GM23338 (cell line): ENCODE results near the gene UBC. TPM values are rescaled to one million over a fixed set of nuclear protein-coding genes. Genes with fewer than 3 reads are reported as not detected.
"Not testable (repeated sequence)": the region's sequence is repeated elsewhere in the genome, so short reads cannot be mapped to it uniquely, and the experiment has no call there.

Experiments
- ATAC-seq: fragments of 200-7000 bp; cut with Tn5 transposase; 3 replicates; pipeline ENCODE4 v1.9.1; 2020
- DNase-seq: peaks from one replicate; pipeline ENCODE4 v3.0.0-alpha.2; 2015; ENCODE audit warnings: low spot score
- H2AFZ ChIP-seq: fragments of 200-600 bp; sonication (generic); 2 replicates; pipeline ENCODE4 v1.8.0; 2016; ENCODE audit warnings: antibody characterized with exemption, mild to moderate bottlenecking, moderate library complexity
- H3F3A ChIP-seq: fragments of 200-600 bp; sonication (generic); replicated peaks from 2 replicates; pipeline ENCODE4 v1.8.0; 2017; ENCODE audit warnings: antibody characterized with exemption, mixed run types, low read depth
- H3K27ac ChIP-seq: fragments of 200-600 bp; sonication (generic); 2 replicates; pipeline ENCODE4 v1.6.1; 2016; ENCODE audit warnings: low read depth
- H3K27me3 ChIP-seq: fragments of 200-600 bp; sonication (generic); 2 replicates; pipeline ENCODE4 v1.8.0; 2016; ENCODE audit warnings: mild to moderate bottlenecking, mixed run types, moderate library complexity; ENCODE audit not compliant: insufficient read depth
- H3K36me3 ChIP-seq: fragments of 200-600 bp; sonication (generic); 2 replicates; pipeline ENCODE4 v1.8.0; 2016; ENCODE audit warnings: mild to moderate bottlenecking; ENCODE audit not compliant: insufficient read depth
- H3K4me1 ChIP-seq: fragments of 200-600 bp; sonication (generic); 2 replicates; pipeline ENCODE4 v1.8.0; 2016; ENCODE audit warnings: mild to moderate bottlenecking, moderate library complexity; ENCODE audit not compliant: insufficient read depth
- H3K4me2 ChIP-seq: fragments of 200-600 bp; sonication (generic); 2 replicates; pipeline ENCODE4 v1.7.1; 2017; ENCODE audit warnings: mixed run types
- H3K4me3 ChIP-seq: fragments of 200-600 bp; sonication (generic); 2 replicates; pipeline ENCODE4 v1.6.1; 2016; ENCODE audit warnings: mixed run types
- H3K79me2 ChIP-seq: fragments of 200-600 bp; sonication (generic); replicated peaks from 2 replicates; pipeline ENCODE4 v1.8.0; 2017; ENCODE audit warnings: mild to moderate bottlenecking; ENCODE audit not compliant: insufficient read depth
- H3K9me2 ChIP-seq: fragments of 200-600 bp; sonication (generic); 2 replicates; pipeline ENCODE4 v1.8.0; 2017; ENCODE audit not compliant: insufficient read depth
- H4K20me1 ChIP-seq: fragments of 200-600 bp; sonication (generic); replicated peaks from 2 replicates; pipeline ENCODE4 v1.8.0; 2017; ENCODE audit warnings: mild to moderate bottlenecking; ENCODE audit not compliant: insufficient read depth
- H3K27ac Mint-ChIP-seq: 2 replicates; pipeline ENCODE4 v1.8.0; 2020; ENCODE audit warnings: inconsistent platforms, mild to moderate bottlenecking, moderate library complexity, mixed read lengths
- H3K27me3 Mint-ChIP-seq: 3 replicates; pipeline ENCODE4 v1.8.0; 2022; ENCODE audit warnings: low read depth, mild to moderate bottlenecking, moderate library complexity, mixed read lengths, inconsistent platforms; ENCODE audit not compliant: insufficient read depth, poor library complexity
- H3K36me3 Mint-ChIP-seq: 3 replicates; pipeline ENCODE4 v1.8.0; 2021; ENCODE audit warnings: low read depth, mild to moderate bottlenecking, inconsistent platforms, moderate library complexity, mixed read lengths
- H3K4me1 Mint-ChIP-seq: 3 replicates; pipeline ENCODE4 v1.8.0; 2020; ENCODE audit warnings: mild to moderate bottlenecking, inconsistent platforms, mixed read lengths
- H3K4me3 Mint-ChIP-seq: 3 replicates; pipeline ENCODE4 v1.8.0; 2021; ENCODE audit warnings: moderate library complexity, mild to moderate bottlenecking, inconsistent platforms, mixed read lengths
- H3K9me3 Mint-ChIP-seq: 3 replicates; pipeline ENCODE4 v1.8.0; 2020; ENCODE audit warnings: moderate library complexity, mild to moderate bottlenecking, inconsistent platforms, mixed read lengths
- EZH2 ChIP-seq: fragments of 200-600 bp; sonication (generic); IDR thresholded peaks from one replicate; pipeline ENCODE4 v1.8.0; 2017; ENCODE audit warnings: antibody characterized with exemption, mild to moderate bottlenecking, low read depth; ENCODE audit not compliant: unreplicated experiment
- EZH2phosphoT487 ChIP-seq: fragments of 200-600 bp; sonication (generic); IDR thresholded peaks from one replicate; pipeline ENCODE4 v1.8.1; 2018; ENCODE audit warnings: antibody characterized with exemption; ENCODE audit not compliant: unreplicated experiment
- JUNB ChIP-seq: IDR thresholded peaks from one replicate; pipeline ENCODE4 v1.6.1; 2016; ENCODE audit warnings: antibody characterized with exemption; ENCODE audit not compliant: unreplicated experiment
- POLR2AphosphoS5 ChIP-seq: IDR thresholded peaks from 2 replicates; pipeline ENCODE4 v1.6.1; 2016; ENCODE audit warnings: antibody characterized with exemption, low read depth
- REST ChIP-seq: IDR thresholded peaks from one replicate; pipeline ENCODE4 v1.6.1; 2018; ENCODE audit warnings: antibody characterized with exemption; ENCODE audit not compliant: unreplicated experiment
- STAT1 ChIP-seq: IDR thresholded peaks from one replicate; pipeline ENCODE4 v1.6.1; 2016; ENCODE audit warnings: antibody characterized with exemption; ENCODE audit not compliant: unreplicated experiment
- ZNF331 ChIP-seq: fragments of 250-450 bp; sonication (Bioruptor Pico); IDR thresholded peaks from 2 replicates; pipeline ENCODE4 v1.5.0; 2020; ENCODE audit warnings: low read depth, mild to moderate bottlenecking, moderate library complexity
- ZNF462 ChIP-seq: fragments of 250-450 bp; sonication (Bioruptor Pico); IDR thresholded peaks from 2 replicates; pipeline ENCODE4 v1.5.0; 2020; ENCODE audit warnings: mild to moderate bottlenecking, moderate library complexity
- polyA plus RNA-seq: library from polyadenylated mRNA; unstranded; fragments of >200 nt; fragmentation: Nextera tagmentation; extraction: Ambion mirVana; gene quantifications from 2 replicates; pipeline ENCODE4 v1.2.1, GENCODE V29; 2016
- total RNA-seq: library from RNA; depleted of rRNA; stranded (reverse); fragments of >200 nt; shearing (Covaris generic); gene quantifications from 2 replicates; pipeline ENCODE4 v1.2.3, GENCODE V29; 2014

UBC gene
- total and polyA plus RNA-seq, 2 experiments from 2014 or later = 511 to 665 TPM

DNA sequence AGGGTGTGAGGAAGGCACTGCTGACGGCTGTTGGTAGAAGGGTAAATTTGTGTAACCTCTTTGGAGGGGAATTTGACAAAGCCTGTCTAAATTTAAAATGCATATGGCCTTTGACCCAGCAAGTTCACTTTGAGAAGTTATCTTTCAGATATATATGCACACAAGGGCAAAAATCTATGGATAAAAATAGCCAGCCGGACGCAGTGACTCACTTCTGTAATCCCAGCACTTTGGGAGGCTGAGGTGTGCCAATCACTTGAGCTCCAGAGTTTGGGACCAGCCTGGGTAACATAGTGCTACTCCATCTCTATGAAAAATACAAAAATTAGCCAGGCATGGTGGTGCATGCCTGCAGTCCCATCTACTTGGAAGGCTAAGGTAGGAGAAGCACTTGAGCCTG lies 13.4 kb downstream of the UBC start (continued):
- TF ChIP-seq REST (no peak), EZH2 (no peak), POLR2AphosphoS5 (no peak), ZNF331 (no peak), EZH2phosphoT487 (no peak)

GRCh38 chr12:124900345-124900795 lies 14.1 kb downstream of the UBC start:
- not testable (repeated sequence) for H3K27me3 ChIP-seq, ATAC-seq, H2AFZ ChIP-seq, H3K36me3 Mint-ChIP-seq, H3K4me2 ChIP-seq, H3K36me3 ChIP-seq, H3K27ac ChIP-seq, H3K9me3 Mint-ChIP-seq, H3K79me2 ChIP-seq, H3K4me3 ChIP-seq, H3K4me3 Mint-ChIP-seq, H3F3A ChIP-seq, H3K27ac Mint-ChIP-seq, H3K9me2 ChIP-seq, DNase-seq, H3K4me1 ChIP-seq, H4K20me1 ChIP-seq
- H3K27me3 Mint-ChIP-seq = peaks cover 13% of the 10 kb centered on the region
- peaks cover 13% of the 10 kb centered on the region for H3K4me1 Mint-ChIP-seq

- H3F3A ChIP-seq = no peaks in the 10 kb centered on the region
- Mint-ChIP-seq H3K9me3 (peaks cover 4% of the 10 kb centered on the region), H3K27me3 (peaks cover 16% of the 10 kb centered on the region), H3K27ac (no peak overlapping the region), H3K4me1 (peaks cover 4% of the 10 kb centered on the region), H3K4me3 (no peak overlapping the region; the same call in 2 of the 3 replicates), H3K36me3 (no peaks in the 10 kb centered on the region; the same call in 2 of the 3 replicates)
- H3K27me3 ChIP-seq = no peaks in the 10 kb centered on the region
- DNase-seq (no peak), ATAC-seq (no peak)
- no peaks in the 10 kb centered on the region for H3K4me1 ChIP-seq
- no peaks in the 10 kb centered on the region for H3K9me2 ChIP-seq
- H3K36me3 ChIP-seq = no peaks in the 10 kb centered on the region
- no peak overlapping the region for H3K27ac ChIP-seq
- H3K4me3 ChIP-seq = no peak overlapping the region
- no peak overlapping the region for H3K4me2 ChIP-seq
- H2AFZ ChIP-seq = no peak overlapping the region
- no peaks in the 10 kb centered on the region for H4K20me1 ChIP-seq
- H3K79me2 ChIP-seq = no peaks in the 10 kb centered on the region
- TF ChIP-seq STAT1 (no peak), ZNF462 (CRISPR knock-in tag) (no peak), JUNB (no peak)
Observed at GRCh38 chr12:124898923-124899294, 15.5 kb downstream of the UBC start.
